ENCODE measurements around the gene GPR18. TPM values are rescaled to one million over a fixed set of nuclear protein-coding genes. Genes with fewer than 3 reads are reported as not detected.

The GPR18 gene
- polyA plus RNA-seq (2013, experiment 1 of 2; ENCODE audit: insufficient read length) = not detected
- polyA plus RNA-seq (2013, experiment 2 of 2; ENCODE audit: insufficient read length) = not detected

DNA sequence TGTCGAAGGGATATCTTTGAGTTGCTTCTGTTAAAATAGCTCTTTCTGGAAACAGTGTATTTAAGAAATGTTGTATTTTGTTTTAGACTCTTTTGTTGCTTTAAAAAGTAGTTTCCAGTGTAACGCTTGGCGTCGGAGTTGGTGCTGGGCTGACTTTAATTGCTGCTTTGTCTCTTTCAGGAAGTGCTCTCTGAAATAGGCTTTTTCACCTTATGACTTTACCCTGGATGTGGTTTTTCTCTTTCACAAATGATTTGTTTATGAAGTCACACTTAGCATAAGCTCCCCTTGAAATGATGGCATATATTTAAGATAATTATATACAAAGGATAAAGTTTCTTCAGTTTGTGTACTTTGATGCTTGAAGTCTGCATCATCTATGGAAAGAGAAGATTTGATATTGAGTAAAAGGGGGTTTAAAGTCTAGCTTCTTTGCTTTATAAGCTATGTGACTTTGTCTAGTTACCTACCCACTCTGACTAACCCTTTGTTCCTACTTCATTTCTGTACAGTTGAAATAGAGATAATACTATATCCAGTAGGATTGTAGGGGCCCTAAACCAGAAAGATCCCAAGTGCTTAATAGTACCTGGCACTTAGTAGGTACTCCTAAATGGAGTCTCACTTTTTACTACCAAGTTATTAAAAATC, at the start of gene GPR18:
TSS of gene GPR18 (minus strand) at position 170 of the 651 bp plus-strand sequence. CDS start 2,507 bp downstream, outside the sequence.
- no peak for DNase-seq

DNA sequence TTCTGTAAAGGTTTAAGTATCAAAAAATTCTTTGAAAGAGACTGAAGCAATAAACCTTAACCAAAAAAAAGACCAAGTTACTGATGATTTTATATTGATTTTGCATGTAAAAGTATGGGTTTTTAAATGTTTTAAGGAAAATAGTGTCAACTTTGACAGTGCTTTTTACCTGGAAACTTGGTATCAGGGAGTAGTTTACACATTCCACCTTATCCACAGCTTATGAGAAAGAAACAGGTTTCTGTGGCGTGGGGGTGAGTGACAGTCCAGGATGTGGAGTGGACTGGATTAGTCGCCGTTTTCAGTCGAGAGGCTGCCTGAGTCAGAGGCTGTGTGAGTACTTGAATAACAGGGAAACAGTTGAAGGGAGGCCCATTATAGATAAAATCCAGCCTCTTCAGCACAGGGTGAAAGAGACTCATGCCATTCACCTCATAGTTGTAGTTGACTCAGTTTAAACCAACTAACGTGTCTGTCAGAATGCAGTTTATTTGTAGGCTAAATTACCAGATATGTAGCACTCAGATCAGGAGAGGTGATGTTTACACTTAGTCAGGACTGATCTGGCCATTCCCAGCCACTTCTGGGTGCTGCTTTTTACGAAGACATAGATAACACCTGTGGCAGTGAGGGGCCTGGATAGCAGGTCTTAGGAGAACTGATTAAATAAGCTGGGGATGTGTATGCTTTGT, 49.6 kb upstream of the GPR18 start:
- DNase-seq = peak; percentile 60

GRCh38 chr13:99307247-99307646, 49.1 kb upstream of the GPR18 start, which contains the start of gene GPR183:
Gene GPR183, minus strand, starts transcription at chr13:99307399. Its CDS starts 11,254 bp downstream, at chr13:99296145.
- peak; percentile 72 for DNase-seq

DNA sequence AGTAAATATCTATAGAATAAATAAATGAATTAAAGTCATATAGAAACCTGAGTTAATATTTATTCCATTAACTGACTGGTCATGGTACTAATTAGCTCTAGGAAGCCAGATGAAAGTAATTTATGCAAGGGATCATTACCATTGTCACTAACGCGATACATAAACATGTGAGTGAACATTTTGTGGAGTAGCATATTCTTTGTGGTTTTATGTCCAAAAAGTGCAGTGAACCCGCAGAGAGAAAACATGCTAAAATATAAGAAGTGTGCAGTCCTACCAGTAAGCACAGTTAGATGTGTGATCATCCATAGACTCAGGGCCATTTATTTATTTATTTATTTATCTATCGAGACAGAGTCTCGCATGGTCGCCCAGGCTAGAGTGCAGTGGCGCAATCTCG, 47.4 kb upstream of the GPR18 start:
- no peak for DNase-seq

- DNase-seq = no peak
These were observed 47.0 kb upstream of the GPR18 start for GRCh38 chr13:99305158-99305557.

DNA sequence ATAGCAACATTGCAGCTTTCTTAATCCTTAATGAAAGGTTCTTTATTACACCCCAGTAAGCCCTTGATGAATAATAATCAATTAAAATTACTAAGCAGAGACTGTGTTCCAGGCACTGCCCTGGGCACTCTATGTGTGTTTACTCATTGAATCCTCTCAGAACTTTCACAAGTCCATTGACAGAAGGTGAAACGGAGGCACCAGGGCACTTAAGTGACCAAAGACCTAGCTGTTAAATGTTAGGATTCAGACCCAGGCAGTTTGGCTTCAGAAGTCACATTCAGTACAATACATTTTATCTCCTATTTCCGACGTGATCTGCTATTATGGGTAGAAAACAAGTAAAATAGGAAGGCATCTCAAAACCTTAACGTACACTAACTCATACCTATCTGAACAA, 46.4 kb upstream of the GPR18 start:
- no peak for DNase-seq

DNA sequence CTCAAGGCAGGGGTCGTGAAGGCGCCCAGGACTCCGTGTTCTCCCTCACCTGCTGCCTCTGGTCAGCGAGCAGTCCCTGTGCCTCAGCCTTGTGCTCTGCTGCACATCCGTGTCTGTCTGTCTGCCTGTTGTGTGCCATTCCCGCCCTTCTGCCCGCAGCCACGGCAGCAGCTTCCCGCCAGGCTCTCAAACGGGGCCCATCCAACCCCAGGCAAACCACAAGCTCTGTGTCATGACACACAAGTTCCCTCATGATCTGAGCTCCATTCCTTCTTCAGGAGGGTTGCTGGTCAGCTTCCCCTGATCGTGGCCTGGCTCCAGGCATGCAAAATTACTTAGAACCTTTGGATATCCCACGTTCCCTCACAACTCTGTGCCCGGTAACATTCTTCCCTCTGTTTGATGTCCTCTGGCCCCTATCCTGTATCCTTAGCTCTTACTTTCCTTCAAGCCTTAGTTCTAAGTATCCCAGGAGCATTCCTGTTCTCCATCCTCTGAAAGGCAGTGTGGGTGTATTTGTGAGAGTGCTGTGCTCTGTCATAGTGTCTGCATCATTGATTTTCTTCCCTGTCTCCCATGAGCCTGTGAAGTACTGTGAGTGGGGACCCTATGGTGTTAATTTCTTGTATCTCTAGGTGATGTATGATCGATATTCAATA, 45.8 kb upstream of the GPR18 start:
- no peak for DNase-seq

- no peak for DNase-seq
These were observed 44.7 kb upstream of the GPR18 start for GRCh38 chr13:99302637-99303505.

GRCh38 chr13:99301913-99302636, 43.9 kb upstream of the GPR18 start:
- DNase-seq = no peak

GRCh38 chr13:99301056-99301838, 43.1 kb upstream of the GPR18 start:
- DNase-seq = no peak

- DNase-seq = no peak
These were observed 41.8 kb upstream of the GPR18 start for GRCh38 chr13:99299920-99300341.

DNA sequence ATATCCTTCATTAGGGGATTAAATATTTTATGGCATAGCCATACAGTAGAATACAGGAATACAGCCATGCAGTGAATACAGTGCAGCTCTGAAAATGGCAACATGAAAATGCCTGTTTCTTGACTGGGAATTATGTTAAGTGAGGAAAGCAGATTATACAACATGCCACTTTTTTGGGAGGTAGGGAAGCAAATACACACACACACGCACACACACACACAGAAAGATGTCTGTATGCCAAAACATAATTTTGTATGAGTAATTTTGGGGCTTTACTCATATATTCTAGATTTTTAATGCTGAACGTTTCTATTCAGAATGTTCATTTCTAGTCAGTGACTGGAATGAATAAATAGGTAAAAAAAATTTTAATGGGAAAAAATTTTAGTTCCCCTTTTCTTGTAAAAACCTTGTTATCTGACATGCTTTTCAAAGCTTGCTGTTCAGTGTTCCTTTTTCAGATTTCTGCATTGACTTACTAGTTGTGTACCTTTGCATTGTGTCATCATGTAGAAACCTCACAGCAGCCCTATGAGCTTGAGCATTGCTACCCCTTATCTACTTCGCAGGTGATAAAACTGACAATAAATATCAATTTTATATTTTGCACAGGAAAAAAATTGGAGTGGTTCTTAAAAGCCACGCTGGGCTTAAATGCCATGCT, 41.2 kb upstream of the GPR18 start:
- DNase-seq = no peak

DNA sequence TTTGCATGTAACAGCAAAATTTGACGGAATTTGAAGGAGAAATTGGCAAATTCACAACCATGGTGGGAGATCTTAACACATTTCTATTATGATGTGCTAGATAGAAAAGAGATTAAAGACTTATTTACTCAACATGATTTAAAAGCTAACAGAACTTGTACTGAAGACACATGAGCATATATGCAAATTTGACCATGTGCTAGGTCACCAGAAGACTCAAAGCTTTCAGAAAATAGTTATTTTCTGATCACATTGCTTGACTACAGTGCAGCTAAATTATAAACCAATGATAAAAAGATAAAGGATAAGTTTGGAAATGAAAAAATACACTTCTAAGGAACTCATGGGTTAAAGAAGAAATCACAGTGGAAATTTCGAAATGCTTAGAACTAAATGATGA, 39.9 kb upstream of the GPR18 start:
- no peak for DNase-seq

GRCh38 chr13:99297331-99297730, 39.2 kb upstream of the GPR18 start:
- DNase-seq = peak; percentile 60

DNA sequence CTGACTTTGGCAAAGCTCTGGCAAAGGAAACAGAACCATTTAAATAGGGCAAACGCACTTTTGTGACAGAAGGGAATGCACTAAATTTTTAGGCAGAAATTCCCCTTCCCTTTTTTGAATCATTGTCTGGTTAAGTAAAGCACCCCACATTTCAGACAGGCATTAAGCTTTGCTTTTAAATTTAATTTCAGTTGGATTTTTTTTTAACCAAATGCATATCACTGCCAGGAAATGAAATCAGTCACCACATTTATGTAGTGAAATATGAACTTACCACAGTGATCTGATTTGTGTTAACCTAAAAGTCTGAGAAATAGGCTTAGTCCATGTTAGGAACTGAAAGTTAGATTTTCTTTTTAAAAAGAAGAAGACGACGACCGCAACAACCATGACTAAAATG, 38.2 kb upstream of the GPR18 start:
- peak; percentile 43 for DNase-seq

DNA sequence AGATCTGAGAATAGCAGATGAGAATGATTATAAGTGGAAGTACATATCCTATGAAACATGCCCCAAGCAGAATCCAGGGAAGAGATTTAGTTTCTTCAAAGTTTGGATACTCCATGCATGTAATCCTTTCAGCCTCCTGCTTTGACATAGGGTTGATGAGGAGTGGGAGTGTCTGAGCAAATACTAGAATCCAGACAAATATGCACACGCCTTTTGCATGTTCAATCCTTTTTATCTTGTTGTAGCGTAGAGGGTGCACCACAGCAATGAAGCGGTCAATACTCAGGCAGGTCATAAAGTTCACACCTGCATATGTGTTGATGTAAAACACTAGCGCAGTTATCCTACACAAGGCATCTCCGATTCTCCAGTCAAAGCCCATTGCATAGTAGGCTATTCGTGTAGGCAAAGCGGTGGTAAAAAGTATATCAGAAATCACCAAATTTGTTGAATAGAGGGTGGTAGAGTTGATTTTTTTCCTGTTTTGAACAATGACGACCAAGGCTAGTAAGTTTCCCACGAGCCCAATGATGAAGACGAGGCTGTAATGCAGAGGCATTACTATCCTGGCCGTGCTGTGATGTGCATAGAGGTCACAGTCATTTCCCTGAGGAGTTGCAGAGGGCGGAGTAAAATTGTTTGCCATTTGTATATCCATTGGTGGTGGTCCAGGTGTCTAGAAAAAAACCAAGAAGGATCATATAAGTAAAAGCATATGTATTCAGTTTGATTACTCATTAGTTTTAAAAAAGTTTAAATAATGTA, 37.5 kb upstream of the GPR18 start:
- no peak for DNase-seq

DNA sequence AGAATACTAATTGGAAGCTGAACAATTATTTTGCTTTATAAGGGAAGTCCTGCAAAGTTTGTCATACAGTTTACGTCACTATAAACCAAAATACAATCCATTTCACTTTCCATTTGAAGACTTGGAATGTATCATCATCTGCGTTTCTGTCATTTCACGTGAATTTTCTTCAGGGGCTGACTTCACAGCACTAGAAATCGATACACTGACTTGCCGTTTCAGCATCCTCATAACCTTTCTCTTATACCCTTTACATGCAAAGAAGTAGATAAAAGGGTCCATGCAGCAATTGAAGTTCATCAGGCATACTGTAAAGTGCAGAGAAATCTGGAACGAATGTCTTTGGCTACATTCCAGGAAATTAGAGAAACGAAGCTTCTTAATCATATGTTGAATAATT, 36.8 kb upstream of the GPR18 start:
- DNase-seq = no peak

GRCh38 chr13:99294198-99294597, 36.0 kb upstream of the GPR18 start:
- DNase-seq = no peak

GRCh38 chr13:99293178-99293577, 35.0 kb upstream of the GPR18 start:
- DNase-seq = no peak

GRCh38 chr13:99290894-99291293, 32.7 kb upstream of the GPR18 start:
- no peak for DNase-seq

All from fibroblast of skin of scalp (primary cell).